HepG2 (cell line): Measurements from ENCODE around the gene DUS3L. TPM values are rescaled to one million over a fixed set of nuclear protein-coding genes. Genes with fewer than 3 reads are reported as not detected.
A peak's percentile ranks its signal among the peaks of the same experiment; 100 is the strongest.

ENCODE experiments used
- CBX2 ChIP-seq, 2 experiments: fragments of 200-600 bp in 1 of 2; sonication (generic); formaldehyde crosslinking in 1 of 2; IDR thresholded peaks; 2 replicates each; pipeline versions ENCODE4 v1.7.0 to v1.8.1; 2018 to 2022; ENCODE audit warnings: low read depth in 2 of 2, low read length in 1 of 2, mild to moderate bottlenecking in 1 of 2, missing genetic modification reagents in 1 of 2
- CCAR2 ChIP-seq: fragments of 200-400 bp; formaldehyde crosslinking; optimal IDR thresholded peaks from 2 replicates; pipeline ENCODE3; 2018; ENCODE audit warnings: low read depth, mild to moderate bottlenecking, low read length, moderate library complexity
- HOXA7 ChIP-seq: sonication (generic); formaldehyde crosslinking; IDR thresholded peaks from 2 replicates; pipeline ENCODE4 v1.8.1; 2022; ENCODE audit warnings: mild to moderate bottlenecking, missing genetic modification reagents, moderate library complexity
- KLF11 ChIP-seq: IDR thresholded peaks from 2 replicates; pipeline ENCODE4 v1.6.1; 2016; ENCODE audit warnings: missing compliant biosample characterization
- NCOR1 ChIP-seq: fragments of 200-600 bp; sonication (generic); IDR thresholded peaks from 2 replicates; pipeline ENCODE4 v1.7.0; 2017; ENCODE audit warnings: antibody characterized with exemption, low read length, borderline replicate concordance
- PAWR ChIP-seq: sonication (generic); formaldehyde crosslinking; IDR thresholded peaks from 2 replicates; pipeline ENCODE4 v1.4.0; 2020; ENCODE audit warnings: missing genetic modification reagents, mild to moderate bottlenecking, borderline replicate concordance
- PLRG1 ChIP-seq: fragments of 450-650 bp; conservative IDR thresholded peaks from 2 replicates; pipeline ENCODE4 v1.6.1; 2016
- RFX1 ChIP-seq: fragments of 450-650 bp; IDR thresholded peaks from 2 replicates; pipeline ENCODE4 v1.6.1; 2017
- RFXAP ChIP-seq: sonication (generic); formaldehyde crosslinking; IDR thresholded peaks from 2 replicates; pipeline ENCODE4 v1.4.0; 2020; ENCODE audit warnings: missing genetic modification reagents, borderline replicate concordance
- RXRB ChIP-seq: IDR thresholded peaks from 2 replicates; pipeline ENCODE4 v1.6.1; 2016; ENCODE audit warnings: borderline replicate concordance, missing genetic modification reagents, missing compliant biosample characterization
- SUZ12 ChIP-seq: fragments of 150-350 bp; IDR thresholded peaks from 2 replicates; pipeline ENCODE4 v1.6.1; 2014; ENCODE audit warnings: low read depth, low read length
- TCF7L2 ChIP-seq: IDR thresholded peaks from 2 replicates; pipeline ENCODE4 v1.6.1; 2011; ENCODE audit warnings: mild to moderate bottlenecking, low read depth, low read length, moderate library complexity
- ZFP36L2 ChIP-seq: sonication (generic); formaldehyde crosslinking; IDR thresholded peaks from 2 replicates; pipeline ENCODE4 v1.4.0; 2020; ENCODE audit warnings: missing genetic modification reagents
- ZNF124 ChIP-seq: sonication (generic); formaldehyde crosslinking; IDR thresholded peaks from 2 replicates; pipeline ENCODE4 v1.4.0; 2020; ENCODE audit warnings: missing genetic modification reagents
- ZNF350 ChIP-seq: sonication (generic); formaldehyde crosslinking; IDR thresholded peaks from 2 replicates; pipeline ENCODE4 v1.4.0; 2020; ENCODE audit warnings: mild to moderate bottlenecking, low read depth, missing genetic modification reagents, borderline replicate concordance
- ZNF75D ChIP-seq: sonication (generic); formaldehyde crosslinking; IDR thresholded peaks from 2 replicates; pipeline ENCODE4 v1.8.1; 2023; ENCODE audit warnings: missing genetic modification reagents, mild to moderate bottlenecking, borderline replicate concordance
- ZSCAN20 ChIP-seq: sonication (generic); formaldehyde crosslinking; IDR thresholded peaks from 2 replicates; pipeline ENCODE4 v1.4.0; 2020; ENCODE audit warnings: missing genetic modification reagents, mild to moderate bottlenecking, borderline replicate concordance
- polyA plus RNA-seq, 8 experiments: library from polyadenylated mRNA; depleted of rRNA in 3 of 8; stranded (reverse) in 7 of 8; unstranded in 1 of 8; fragments of >200 nt; fragmentation: Illumina TruSeq in 4 of 8; extraction: Trizol in 4 of 8; gene quantifications; 2 replicates each; pipeline versions ENCODE4 v1.2.1 to v1.2.3, GENCODE V29; 2011 to 2016; ENCODE audit warnings: low read depth in 4 of 8, missing spikeins in 1 of 8, mixed read lengths in 1 of 8; ENCODE audit not compliant: insufficient read depth in 1 of 8
- total RNA-seq, 5 experiments: library from RNA; depleted of rRNA; stranded (reverse); fragments of >200 nt; fragmentation: Illumina TruSeq; extraction: Trizol; gene quantifications; 2 replicates each; pipeline ENCODE4 v1.2.3, GENCODE V29; 2016; ENCODE audit warnings: low read depth in 1 of 5
- TF ChIP-seq, protein P1 (sequence below): sonication (generic); formaldehyde crosslinking; IDR thresholded peaks from 2 replicates; pipeline ENCODE4 v1.8.0; 2022; ENCODE audit warnings: mild to moderate bottlenecking, missing genetic modification reagents, moderate library complexity
- TF ChIP-seq, protein P2 (sequence below): sonication (generic); formaldehyde crosslinking; IDR thresholded peaks from 2 replicates; pipeline ENCODE4 v1.5.0; 2020; ENCODE audit warnings: mild to moderate bottlenecking, missing genetic modification reagents
- TF ChIP-seq, protein P3 (sequence below): sonication (generic); formaldehyde crosslinking; IDR thresholded peaks from 2 replicates; pipeline ENCODE4 v1.8.1; 2023; ENCODE audit warnings: missing genetic modification reagents, inconsistent platforms, borderline replicate concordance

The DUS3L gene
- total and polyA plus RNA-seq, 2 of the 13 experiments (the other 11 are each of a cell fraction or from before 2014, with no cell fraction given): 13.3 to 25.1 TPM

DNA sequence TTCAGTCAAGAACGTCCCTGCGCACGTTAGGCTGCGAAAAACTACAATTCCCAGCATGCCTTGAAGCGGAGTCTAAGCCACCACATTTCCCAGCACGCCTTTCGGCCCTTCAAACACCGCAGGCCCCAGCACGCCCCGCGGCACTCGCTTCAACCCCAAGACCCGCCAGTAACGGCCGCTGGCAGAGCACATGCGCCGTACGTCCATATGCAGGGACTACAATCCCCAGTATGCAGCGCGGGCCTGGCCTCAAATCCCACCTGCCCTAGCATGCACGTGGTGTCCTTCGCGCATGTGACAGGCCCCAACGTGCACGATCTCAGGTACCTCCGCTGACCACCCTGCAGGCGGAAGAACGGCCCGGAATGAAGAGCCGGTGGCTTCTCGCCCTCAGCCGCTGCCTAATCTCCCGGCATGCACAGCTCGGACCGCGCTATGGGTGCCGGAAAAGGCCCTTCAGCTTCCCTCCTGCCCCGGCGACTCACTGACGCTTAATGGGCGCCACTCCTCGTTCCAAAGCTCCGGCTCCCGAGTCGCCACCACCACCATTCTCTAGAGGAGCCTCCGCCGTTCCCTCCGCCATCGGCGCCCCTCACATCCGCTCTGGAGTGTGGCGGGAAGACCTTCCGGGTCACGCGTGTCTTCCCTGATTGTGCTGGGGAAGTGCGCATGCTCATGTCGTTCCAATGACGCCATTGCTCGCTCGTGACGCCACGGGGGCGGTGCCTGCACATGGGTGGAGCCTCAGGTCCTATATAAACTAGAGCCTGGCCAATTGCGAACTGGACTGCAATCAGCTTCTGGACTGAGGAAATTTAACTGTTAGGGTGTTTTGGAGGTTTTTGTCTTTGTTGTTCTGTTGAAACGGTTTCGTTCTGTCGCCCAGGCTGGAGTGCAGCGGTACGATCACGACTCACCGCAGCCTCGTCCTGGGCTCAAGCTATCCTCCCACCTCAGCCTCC, at the start of gene DUS3L (continued):
- TF ChIP-seq HOXA7 (no peak), TCF7L2 (no peak), SUZ12 (peak; percentile 92), RXRB (CRISPR knock-in tag) (peak; percentile 40), ZSCAN20 (CRISPR knock-in tag) (no peak), PLRG1 (no peak), CCAR2 (no peak), RFX1 (no peak), RFXAP (CRISPR knock-in tag) (no peak), KLF11 (no peak; the same call in 1 of the 2 replicates), ZFP36L2 (CRISPR knock-in tag) (no peak), CBX2 (IDR thresholded peaks at IDR 0.05; ENCODE audit: low read depth, low read length) (no peak), CBX2 (CRISPR knock-in tag; IDR thresholded peaks at IDR 0.05; ENCODE audit: low read depth) (no peak), NCOR1 (no peak), ZNF350 (CRISPR knock-in tag) (peak; percentile 94), PAWR (CRISPR knock-in tag) (no peak), ZNF75D (CRISPR knock-in tag) (peak; percentile 69; the same call in 1 of the 2 replicates), ZNF124 (0 out of 2 replicates have a peak, but pooled peaks have one; percentile 26)
- TF ChIP-seq, protein P1, sequence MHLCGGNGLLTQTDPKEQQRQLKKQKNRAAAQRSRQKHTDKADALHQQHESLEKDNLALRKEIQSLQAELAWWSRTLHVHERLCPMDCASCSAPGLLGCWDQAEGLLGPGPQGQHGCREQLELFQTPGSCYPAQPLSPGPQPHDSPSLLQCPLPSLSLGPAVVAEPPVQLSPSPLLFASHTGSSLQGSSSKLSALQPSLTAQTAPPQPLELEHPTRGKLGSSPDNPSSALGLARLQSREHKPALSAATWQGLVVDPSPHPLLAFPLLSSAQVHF (CRISPR knock-in tag): no peak
- TF ChIP-seq, protein P2, sequence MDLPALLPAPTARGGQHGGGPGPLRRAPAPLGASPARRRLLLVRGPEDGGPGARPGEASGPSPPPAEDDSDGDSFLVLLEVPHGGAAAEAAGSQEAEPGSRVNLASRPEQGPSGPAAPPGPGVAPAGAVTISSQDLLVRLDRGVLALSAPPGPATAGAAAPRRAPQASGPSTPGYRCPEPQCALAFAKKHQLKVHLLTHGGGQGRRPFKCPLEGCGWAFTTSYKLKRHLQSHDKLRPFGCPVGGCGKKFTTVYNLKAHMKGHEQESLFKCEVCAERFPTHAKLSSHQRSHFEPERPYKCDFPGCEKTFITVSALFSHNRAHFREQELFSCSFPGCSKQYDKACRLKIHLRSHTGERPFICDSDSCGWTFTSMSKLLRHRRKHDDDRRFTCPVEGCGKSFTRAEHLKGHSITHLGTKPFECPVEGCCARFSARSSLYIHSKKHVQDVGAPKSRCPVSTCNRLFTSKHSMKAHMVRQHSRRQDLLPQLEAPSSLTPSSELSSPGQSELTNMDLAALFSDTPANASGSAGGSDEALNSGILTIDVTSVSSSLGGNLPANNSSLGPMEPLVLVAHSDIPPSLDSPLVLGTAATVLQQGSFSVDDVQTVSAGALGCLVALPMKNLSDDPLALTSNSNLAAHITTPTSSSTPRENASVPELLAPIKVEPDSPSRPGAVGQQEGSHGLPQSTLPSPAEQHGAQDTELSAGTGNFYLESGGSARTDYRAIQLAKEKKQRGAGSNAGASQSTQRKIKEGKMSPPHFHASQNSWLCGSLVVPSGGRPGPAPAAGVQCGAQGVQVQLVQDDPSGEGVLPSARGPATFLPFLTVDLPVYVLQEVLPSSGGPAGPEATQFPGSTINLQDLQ (CRISPR knock-in tag): peak; percentile 78; the same call in 1 of the 2 replicates
- TF ChIP-seq, protein P3, sequence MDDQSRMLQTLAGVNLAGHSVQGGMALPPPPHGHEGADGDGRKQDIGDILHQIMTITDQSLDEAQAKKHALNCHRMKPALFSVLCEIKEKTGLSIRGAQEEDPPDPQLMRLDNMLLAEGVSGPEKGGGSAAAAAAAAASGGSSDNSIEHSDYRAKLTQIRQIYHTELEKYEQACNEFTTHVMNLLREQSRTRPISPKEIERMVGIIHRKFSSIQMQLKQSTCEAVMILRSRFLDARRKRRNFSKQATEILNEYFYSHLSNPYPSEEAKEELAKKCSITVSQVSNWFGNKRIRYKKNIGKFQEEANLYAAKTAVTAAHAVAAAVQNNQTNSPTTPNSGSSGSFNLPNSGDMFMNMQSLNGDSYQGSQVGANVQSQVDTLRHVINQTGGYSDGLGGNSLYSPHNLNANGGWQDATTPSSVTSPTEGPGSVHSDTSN: no peak
